Fibroblast of pulmonary artery (primary cell): ENCODE measurements around the gene ISYNA1.

ENCODE experiments used
- DNase-seq: peaks from one replicate; pipeline ENCODE4 v3.0.0-alpha.2; 2010; ENCODE audit warnings: low read depth
- H3K4me3 ChIP-seq: replicated peaks from 2 replicates; pipeline ENCODE4 v1.5.1; 2011; ENCODE audit warnings: low read depth, mild to moderate bottlenecking, control low read depth, low read length, moderate library complexity
- TF ChIP-seq, protein P1 (sequence below): IDR thresholded peaks from 2 replicates; pipeline ENCODE4 v1.5.1; 2011; ENCODE audit warnings: mild to moderate bottlenecking, control low read depth, low read length, inconsistent platforms; ENCODE audit errors: missing control alignments

Gene ISYNA1

DNA sequence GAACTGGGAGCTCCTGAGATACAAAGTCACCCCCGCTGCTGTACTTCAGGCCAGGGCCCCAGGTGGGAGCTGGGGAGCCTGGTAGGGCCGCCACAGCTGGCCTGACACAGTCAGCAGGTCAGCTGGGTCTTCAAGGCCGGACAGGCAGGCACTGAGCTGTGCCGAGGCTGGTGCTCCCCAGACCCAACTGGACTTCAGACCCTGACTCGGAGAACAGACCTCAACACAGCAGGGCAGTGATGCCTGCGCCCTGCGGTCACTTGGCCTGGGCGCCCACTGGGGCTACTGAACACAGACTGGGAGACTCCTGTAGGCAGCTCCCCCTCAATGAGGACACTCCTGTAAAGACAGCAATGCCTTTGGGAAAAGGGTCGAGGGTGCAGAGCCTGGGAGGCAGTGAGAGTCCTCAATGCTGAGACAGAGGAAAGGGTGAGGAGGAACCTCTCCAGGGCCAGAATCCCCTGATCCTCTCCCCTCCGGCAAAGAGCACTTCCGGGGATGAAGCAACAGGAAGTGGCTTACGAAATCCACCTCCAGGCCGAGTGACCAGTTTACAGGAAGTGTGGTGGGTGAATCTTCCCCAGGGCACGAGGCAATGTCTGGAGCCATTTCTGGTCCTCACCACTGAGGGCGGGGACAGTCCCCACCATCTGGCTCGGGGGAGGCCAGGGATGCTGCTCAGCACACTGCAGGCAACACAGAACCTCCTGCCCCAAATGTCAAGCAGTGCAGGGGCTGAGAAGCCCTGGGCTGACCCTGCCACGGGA lies 40.8 kb upstream of the ISYNA1 start:
- DNase-seq: peak; percentile 92
- TF ChIP-seq, protein P1, sequence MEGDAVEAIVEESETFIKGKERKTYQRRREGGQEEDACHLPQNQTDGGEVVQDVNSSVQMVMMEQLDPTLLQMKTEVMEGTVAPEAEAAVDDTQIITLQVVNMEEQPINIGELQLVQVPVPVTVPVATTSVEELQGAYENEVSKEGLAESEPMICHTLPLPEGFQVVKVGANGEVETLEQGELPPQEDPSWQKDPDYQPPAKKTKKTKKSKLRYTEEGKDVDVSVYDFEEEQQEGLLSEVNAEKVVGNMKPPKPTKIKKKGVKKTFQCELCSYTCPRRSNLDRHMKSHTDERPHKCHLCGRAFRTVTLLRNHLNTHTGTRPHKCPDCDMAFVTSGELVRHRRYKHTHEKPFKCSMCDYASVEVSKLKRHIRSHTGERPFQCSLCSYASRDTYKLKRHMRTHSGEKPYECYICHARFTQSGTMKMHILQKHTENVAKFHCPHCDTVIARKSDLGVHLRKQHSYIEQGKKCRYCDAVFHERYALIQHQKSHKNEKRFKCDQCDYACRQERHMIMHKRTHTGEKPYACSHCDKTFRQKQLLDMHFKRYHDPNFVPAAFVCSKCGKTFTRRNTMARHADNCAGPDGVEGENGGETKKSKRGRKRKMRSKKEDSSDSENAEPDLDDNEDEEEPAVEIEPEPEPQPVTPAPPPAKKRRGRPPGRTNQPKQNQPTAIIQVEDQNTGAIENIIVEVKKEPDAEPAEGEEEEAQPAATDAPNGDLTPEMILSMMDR: no peak

DNA sequence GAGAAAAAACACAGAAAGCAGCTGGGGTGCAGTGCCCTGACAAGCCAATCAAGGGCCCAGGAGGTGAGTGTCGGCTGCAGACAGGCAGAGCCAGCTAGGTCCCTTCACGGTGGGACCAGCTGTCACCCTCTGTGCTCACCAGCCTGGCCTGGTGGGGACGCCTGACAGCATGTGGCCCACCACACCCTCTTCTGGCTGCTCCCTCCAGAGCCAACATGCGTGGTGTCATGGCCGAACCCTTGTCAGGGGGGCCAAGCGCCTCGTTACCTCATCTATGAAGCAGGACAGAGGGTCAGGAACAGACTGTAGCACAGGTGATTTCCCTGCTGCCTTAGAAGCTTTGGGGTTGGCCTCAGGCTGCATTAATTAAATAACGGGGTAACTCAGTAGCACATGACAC lies 40.0 kb upstream of the ISYNA1 start:
- no peak overlapping the region for H3K4me3 ChIP-seq
- TF ChIP-seq, protein P1: no peak
- no peak for DNase-seq

More for the DNA sequence above, 40.8 kb upstream of the ISYNA1 start:
- H3K4me3 ChIP-seq: no peak overlapping the region

DNA sequence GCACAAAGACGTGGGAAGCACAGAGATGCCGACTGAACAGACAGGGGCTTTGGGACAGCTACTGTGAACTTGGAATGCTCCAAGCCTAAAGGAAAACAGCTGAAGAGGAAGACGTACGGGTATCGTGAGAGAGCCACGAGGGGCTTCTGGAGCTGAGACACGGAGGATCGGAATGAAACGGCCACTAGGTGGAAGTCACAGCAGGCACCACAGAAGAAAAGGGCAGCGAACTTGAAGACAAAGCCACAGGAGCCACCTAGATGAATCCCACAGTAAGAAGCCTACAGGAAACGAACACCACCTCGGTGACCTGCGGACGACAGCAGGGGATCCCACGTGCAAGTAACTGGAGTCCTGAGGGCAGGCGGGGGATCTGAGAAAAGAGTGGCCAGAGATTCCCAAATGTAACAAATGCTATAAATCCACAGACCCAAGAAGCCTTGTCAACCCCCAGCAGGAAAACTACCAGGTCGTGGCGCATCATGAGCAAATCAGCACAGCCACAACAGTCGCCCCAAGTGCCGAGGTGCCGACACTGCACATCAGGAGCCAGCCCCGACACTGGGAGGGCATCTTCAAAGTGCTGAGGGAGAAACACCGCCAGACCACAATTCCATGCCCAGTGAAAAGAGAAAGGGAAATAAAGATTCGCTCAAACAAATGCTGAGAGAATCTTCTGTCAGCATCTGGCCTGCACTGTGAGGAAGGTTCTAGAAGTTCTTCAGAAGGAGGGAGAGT lies 39.3 kb upstream of the ISYNA1 start:
- H3K4me3 ChIP-seq: no peak overlapping the region
- no peak for DNase-seq
- TF ChIP-seq, protein P1: no peak

DNA sequence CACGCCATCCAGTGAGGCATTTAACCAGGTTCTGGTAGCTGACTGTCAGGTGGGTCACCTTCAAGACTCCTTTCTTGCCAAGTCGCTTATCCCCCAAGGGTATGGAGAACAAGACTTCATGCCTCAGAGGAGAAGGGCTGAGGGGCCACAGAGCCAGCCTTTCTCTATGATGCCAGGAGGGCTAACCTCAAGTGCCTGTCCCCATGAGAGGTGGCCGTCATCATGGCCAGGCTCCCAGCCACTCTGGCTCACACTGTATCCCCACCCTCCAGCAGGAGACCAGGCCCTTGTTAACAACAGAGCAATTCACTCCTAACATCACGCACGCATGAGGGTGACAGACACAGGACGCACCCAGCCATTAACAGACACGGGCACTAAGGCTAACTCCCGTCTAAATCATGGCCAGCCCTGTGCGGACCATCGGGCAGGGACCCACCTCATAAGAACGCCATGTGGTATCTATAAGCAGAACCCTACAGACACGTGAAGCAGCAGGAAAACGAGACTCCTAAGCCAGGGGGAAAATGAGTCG lies 38.6 kb upstream of the ISYNA1 start:
- no peak for DNase-seq

DNA sequence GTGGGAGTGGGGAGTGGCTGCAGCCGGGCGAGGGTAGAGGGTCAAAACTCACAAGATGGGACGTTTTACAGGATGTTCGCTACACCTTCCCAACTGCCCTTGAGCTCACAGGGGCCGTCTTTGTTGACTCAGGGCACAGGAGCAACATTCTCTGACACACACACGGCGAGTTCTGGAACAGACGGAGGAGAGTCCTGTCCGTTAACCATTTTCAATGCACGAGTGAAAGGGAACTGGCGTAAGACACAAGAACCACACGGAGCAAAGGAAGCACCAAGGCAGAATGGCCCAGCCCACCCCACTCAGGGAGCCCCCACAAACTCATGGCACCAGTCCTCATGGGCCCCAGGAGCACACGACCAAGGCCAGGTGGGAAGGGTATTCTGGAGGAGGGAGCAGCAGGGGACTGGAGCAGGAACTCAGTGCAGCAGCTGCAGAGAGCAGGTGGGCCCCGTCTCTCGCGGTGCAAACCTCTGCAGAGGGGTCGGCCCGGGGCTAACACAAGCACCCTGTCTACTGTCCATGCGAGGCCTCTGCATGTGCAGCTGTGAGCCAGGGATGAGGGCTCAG lies 37.9 kb upstream of the ISYNA1 start:
- DNase-seq: no peak
- TF ChIP-seq, protein P1: no peak
- H3K4me3 ChIP-seq: no peak overlapping the region

More for the DNA sequence above, 38.6 kb upstream of the ISYNA1 start:
- no peak overlapping the region for H3K4me3 ChIP-seq
- TF ChIP-seq, protein P1: no peak

DNA sequence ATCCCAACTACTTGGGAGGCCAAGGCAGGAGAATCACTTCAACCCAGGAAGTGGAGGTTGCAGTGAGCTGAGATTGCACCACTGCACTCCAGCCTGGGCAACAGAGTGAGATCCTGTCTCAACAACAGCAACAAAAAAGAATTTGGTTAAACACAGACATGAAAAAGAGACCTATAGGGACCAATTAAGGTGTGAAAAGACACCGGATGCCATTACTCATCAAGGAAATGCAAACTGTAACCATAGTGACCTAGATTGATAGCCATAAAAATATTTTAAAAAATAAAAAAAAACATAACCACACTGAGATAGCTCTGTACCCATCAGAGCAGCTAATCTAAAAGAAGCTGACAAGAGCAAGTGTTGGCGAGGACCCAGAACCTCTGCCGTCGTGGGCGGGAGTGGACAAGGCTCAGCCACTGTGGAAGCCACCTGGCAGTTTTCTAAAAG lies 37.1 kb upstream of the ISYNA1 start:
- TF ChIP-seq, protein P1: no peak
- DNase-seq: no peak
- H3K4me3 ChIP-seq: no peak overlapping the region
